ENCODE data around the gene HOXD12. TPM values are rescaled to one million over a fixed set of nuclear protein-coding genes. Genes with fewer than 3 reads are reported as not detected.

The HOXD12 gene
- total RNA-seq, 2 experiments from 2014 or later, result not detected

GRCh38 chr2:176085861-176086771 lies 13.5 kb upstream of the HOXD12 start:
- TF ChIP-seq CTCF (IDR thresholded peaks at IDR 0.05), result no peak
- H3K27ac ChIP-seq (ENCODE audit: low read depth in 1 of 2, low read length in 2 of 2), result no peak overlapping the region
- Mint-ChIP-seq H3K4me3 (peak overlapping the region; percentile 51), H3K4me1 (ENCODE audit: low read depth) (peaks cover 32% of the 10 kb centered on the region), H3K27me3 (peaks cover 98% of the 10 kb centered on the region), H3K9me3 (peaks cover 10% of the 10 kb centered on the region), H3K27ac (peak overlapping the region; percentile 81), H3K36me3 (ENCODE audit: low read depth) (peaks cover 44% of the 10 kb centered on the region)
- no peaks in the 10 kb centered on the region for H3K36me3 ChIP-seq (ENCODE audit: insufficient read depth, low read length)
- H3K4me3 ChIP-seq (ENCODE audit: low read length), result no peak overlapping the region
- peaks cover 45 to 73% of the 10 kb centered on the region in 2 experiments for H3K9me3 ChIP-seq (ENCODE audit: control insufficient read depth in 1 of 2, insufficient read depth in 1 of 2, low read length in 2 of 2)
- no peak for ATAC-seq (ENCODE audit: poor library complexity)
- no peak for DNase-seq
- intact Hi-C loops (cut with DNase I, micrococcal nuclease), result loop anchor here in 1 of 2 experiments (5.0 to 10.0 kb wide), 2 partner anchors 46 to 1751 kb away; partner anchors contain the start of gene SP9
- POLR2A ChIA-PET, result interaction anchor here (0.6 to 1.4 kb wide), 2 partner anchors 10 to 46 kb away, joined by 3 to 4 read pairs; no protein-coding TSS in a partner anchor
- peaks cover 96 to 100% of the 10 kb centered on the region in 2 experiments for H3K27me3 ChIP-seq (ENCODE audit: control insufficient read depth in 1 of 2, insufficient read depth in 2 of 2, low read length in 2 of 2)
- peaks cover 31% of the 10 kb centered on the region for H3K4me1 ChIP-seq (ENCODE audit: insufficient read depth, low read length)
- CTCF ChIA-PET, result no interaction called here

- DNase-seq, result peak in 1 of 14 experiments; percentile 24
- Histone ChIP-seq H3K27ac (ENCODE audit: low read depth in 1 of 2, low read length in 2 of 2) (no peak overlapping the region), H3K27me3 (ENCODE audit: control insufficient read depth in 1 of 2, insufficient read depth in 2 of 2, low read length in 2 of 2) (peaks cover 94 to 97% of the 10 kb centered on the region in 2 experiments), H3K9me3 (ENCODE audit: control insufficient read depth in 1 of 2, insufficient read depth in 1 of 2, low read length in 2 of 2) (peaks cover 32 to 72% of the 10 kb centered on the region in 2 experiments), H3K4me3 (ENCODE audit: low read length) (no peak overlapping the region), H3K4me1 (ENCODE audit: insufficient read depth, low read length) (peaks cover 34% of the 10 kb centered on the region), H3K36me3 (ENCODE audit: insufficient read depth, low read length) (no peaks in the 10 kb centered on the region)
- CTCF ChIA-PET, result no interaction called here
- Mint-ChIP-seq H3K4me3 (peak overlapping the region; percentile 72), H3K27ac (peak overlapping the region; percentile 78), H3K27me3 (peaks cover 98% of the 10 kb centered on the region), H3K36me3 (ENCODE audit: low read depth) (peaks cover 37% of the 10 kb centered on the region), H3K9me3 (peaks cover 10% of the 10 kb centered on the region), H3K4me1 (ENCODE audit: low read depth) (peaks cover 33% of the 10 kb centered on the region)
- TF ChIP-seq CTCF (IDR thresholded peaks at IDR 0.05), result no peak
- intact Hi-C loops (cut with DNase I, micrococcal nuclease), result loop anchor here in 1 of 2 experiments (5.0 to 10.0 kb wide), 2 partner anchors 45 to 1753 kb away; partner anchors contain the start of gene SP9
- no peak for ATAC-seq (ENCODE audit: poor library complexity)
- POLR2A ChIA-PET, result interaction anchor here (1.5 kb wide), 1 partner anchor 10 kb away, joined by 4 read pairs; no protein-coding TSS in a partner anchor
Observed at GRCh38 chr2:176087330-176088047, 12.1 kb upstream of the HOXD12 start.

Data from CD4-positive, alpha-beta T cell (primary cell).